Measurements from ENCODE around the gene DUX4. TPM values are rescaled to one million over a fixed set of nuclear protein-coding genes. Genes with fewer than 3 reads are reported as not detected.
"Not testable (repeated sequence)": the region's sequence is repeated elsewhere in the genome, so short reads cannot be mapped to it uniquely, and the experiment has no call there.

Gene DUX4
- total and polyA plus RNA-seq, 2 of the 8 experiments (the other 6 are each of a cell fraction or from before 2014, with no cell fraction given): not detected

GRCh38 chr4:190179030-190179739, 5.6 kb downstream of the DUX4 start:
- not testable (repeated sequence) for H3K79me2 ChIP-seq (ENCODE audit: control insufficient read depth in 1 of 2, insufficient read depth in 2 of 2, low read length in 2 of 2)

GRCh38 chr4:190179740-190180094, 6.1 kb downstream of the DUX4 start:
- not testable (repeated sequence) for H2AK5ac ChIP-seq (ENCODE audit: low read depth, low read length)

More at GRCh38 chr4:190179030-190179739, 5.6 kb downstream of the DUX4 start:
- H2BK120ac ChIP-seq (replicated peaks; ENCODE audit: low read depth, low read length); H3K4me1 ChIP-seq (replicated peaks in 1 of 4; ENCODE audit: control insufficient read depth in 3 of 4, insufficient read depth in 4 of 4, low read length in 3 of 4); H3K36me3 ChIP-seq (ENCODE audit: control insufficient read depth in 2 of 4, insufficient read depth in 4 of 4, low read length in 3 of 4); H4K20me1 ChIP-seq (replicated peaks in 1 of 2; ENCODE audit: control insufficient read depth in 1 of 2, insufficient read depth in 2 of 2, low read length in 2 of 2); FAIRE-seq; H3K14ac ChIP-seq (ENCODE audit: insufficient read length); H4K5ac ChIP-seq (ENCODE audit: insufficient read length, low read depth, low read length); H3K56ac ChIP-seq (replicated peaks; ENCODE audit: insufficient read length, low read depth, low read length); CTCF ChIA-PET (ENCODE audit: partially characterized antibody); H3K23me2 ChIP-seq (ENCODE audit: low read depth, low read length); DNase-seq (ENCODE audit: low read depth in 1 of 2, low spot score in 2 of 2); H3K27me3 ChIP-seq (replicated peaks in 1 of 4; ENCODE audit: control insufficient read depth in 3 of 4, extremely low read depth in 1 of 4, insufficient read depth in 3 of 4, low read length in 3 of 4); H2BK5ac ChIP-seq (ENCODE audit: low read depth, low read length); H3K79me1 ChIP-seq (ENCODE audit: low read depth, low read length); H2BK12ac ChIP-seq (ENCODE audit: low read depth, low read length); H3K4me2 ChIP-seq (ENCODE audit: insufficient read depth in 1 of 2, low read depth in 2 of 2, low read length in 2 of 2); H3K4ac ChIP-seq (replicated peaks; ENCODE audit: insufficient read length, low read depth, low read length); POLR2A ChIA-PET (ENCODE audit: partially characterized antibody); H2BK20ac ChIP-seq (ENCODE audit: low read length); H4K8ac ChIP-seq (ENCODE audit: extremely low read depth, insufficient read depth, low read length); H3K9ac ChIP-seq (replicated peaks in 1 of 4; ENCODE audit: extremely low read depth in 1 of 4, low read depth in 3 of 4, low read length in 3 of 4); H3K23ac ChIP-seq (ENCODE audit: insufficient read length); H2BK15ac ChIP-seq (ENCODE audit: low read length); H3K4me3 ChIP-seq (ENCODE audit: extremely low read depth in 1 of 4, insufficient read depth in 2 of 4, low read depth in 3 of 4, low read length in 4 of 4); H2AK5ac ChIP-seq (ENCODE audit: low read depth, low read length); H2AFZ ChIP-seq (ENCODE audit: low read length); H4K91ac ChIP-seq (replicated peaks; ENCODE audit: insufficient read length, low read length); H3K9me3 ChIP-seq (ENCODE audit: insufficient read depth in 2 of 2, low read depth in 1 of 2, low read length in 1 of 2); H3K18ac ChIP-seq (ENCODE audit: extremely low read depth, low read length); H3K27ac ChIP-seq (ENCODE audit: low read depth, low read length): not testable (repeated sequence)
- 40% methylated on average over 1 of the region's 2 CpGs; no CpG with 5 or more reads in 1 of the 2 experiments for WGBS, 2 experiments (ENCODE audit: extremely low coverage in 1 of 2, insufficient coverage in 1 of 2, insufficient read length in 1 of 2, insufficient replicate concordance in 2 of 2, low coverage in 1 of 2, low lambda C conversion rate in 2 of 2, missing lambda C conversion rate in 1 of 2)

More at GRCh38 chr4:190179740-190180094, 6.1 kb downstream of the DUX4 start:
- H2BK15ac ChIP-seq (ENCODE audit: low read length); FAIRE-seq; DNase-seq (ENCODE audit: low read depth in 1 of 2, low spot score in 2 of 2); H3K4ac ChIP-seq (replicated peaks; ENCODE audit: insufficient read length, low read depth, low read length); H4K5ac ChIP-seq (ENCODE audit: insufficient read length, low read depth, low read length); H2BK120ac ChIP-seq (replicated peaks; ENCODE audit: low read depth, low read length); H2BK5ac ChIP-seq (ENCODE audit: low read depth, low read length); H3K36me3 ChIP-seq (ENCODE audit: control insufficient read depth in 2 of 4, insufficient read depth in 4 of 4, low read length in 3 of 4); H2BK20ac ChIP-seq (ENCODE audit: low read length); H3K4me2 ChIP-seq (ENCODE audit: insufficient read depth in 1 of 2, low read depth in 2 of 2, low read length in 2 of 2); H4K91ac ChIP-seq (replicated peaks; ENCODE audit: insufficient read length, low read length); H4K20me1 ChIP-seq (replicated peaks in 1 of 2; ENCODE audit: control insufficient read depth in 1 of 2, insufficient read depth in 2 of 2, low read length in 2 of 2); H3K56ac ChIP-seq (replicated peaks; ENCODE audit: insufficient read length, low read depth, low read length); CTCF ChIA-PET (ENCODE audit: partially characterized antibody); H4K8ac ChIP-seq (ENCODE audit: extremely low read depth, insufficient read depth, low read length); H3K23ac ChIP-seq (ENCODE audit: insufficient read length); H3K14ac ChIP-seq (ENCODE audit: insufficient read length); POLR2A ChIA-PET (ENCODE audit: partially characterized antibody); H3K18ac ChIP-seq (ENCODE audit: extremely low read depth, low read length); H3K9me3 ChIP-seq (ENCODE audit: insufficient read depth in 2 of 2, low read depth in 1 of 2, low read length in 1 of 2); H3K23me2 ChIP-seq (ENCODE audit: low read depth, low read length); H3K4me1 ChIP-seq (replicated peaks in 1 of 4; ENCODE audit: control insufficient read depth in 3 of 4, insufficient read depth in 4 of 4, low read length in 3 of 4); H2AFZ ChIP-seq (ENCODE audit: low read length); H2BK12ac ChIP-seq (ENCODE audit: low read depth, low read length); H3K27ac ChIP-seq (ENCODE audit: low read depth, low read length); H3K27me3 ChIP-seq (replicated peaks in 1 of 4; ENCODE audit: control insufficient read depth in 3 of 4, extremely low read depth in 1 of 4, insufficient read depth in 3 of 4, low read length in 3 of 4); H3K4me3 ChIP-seq (ENCODE audit: extremely low read depth in 1 of 4, insufficient read depth in 2 of 4, low read depth in 3 of 4, low read length in 4 of 4); H3K79me2 ChIP-seq (ENCODE audit: control insufficient read depth in 1 of 2, insufficient read depth in 2 of 2, low read length in 2 of 2); H3K9ac ChIP-seq (replicated peaks in 1 of 4; ENCODE audit: extremely low read depth in 1 of 4, low read depth in 3 of 4, low read length in 3 of 4); H3K79me1 ChIP-seq (ENCODE audit: low read depth, low read length): not testable (repeated sequence)
- 20% methylated on average over 1 of the region's 2 CpGs; no CpG with 5 or more reads in 1 of the 2 experiments for WGBS, 2 experiments (ENCODE audit: extremely low coverage in 1 of 2, insufficient coverage in 1 of 2, insufficient read length in 1 of 2, insufficient replicate concordance in 2 of 2, low coverage in 1 of 2, low lambda C conversion rate in 2 of 2, missing lambda C conversion rate in 1 of 2)
